WERI-Rb-1 (cell line): Measurements from ENCODE around the gene ALPI.
"Not testable (repeated sequence)": the region's sequence is repeated elsewhere in the genome, so short reads cannot be mapped to it uniquely, and the experiment has no call there.

Experiments used
- DNase-seq: peaks from one replicate; pipeline ENCODE4 v3.0.0-alpha.2; 2020
- H3K27ac ChIP-seq: fragments of 250-450 bp; sonication (Bioruptor Pico); 2 replicates; pipeline ENCODE4 v1.5.1; 2020; ENCODE audit warnings: mild to moderate bottlenecking, moderate library complexity
- H3K27me3 ChIP-seq: fragments of 250-450 bp; sonication (Bioruptor Pico); 2 replicates; pipeline ENCODE4 v1.5.1; 2021; ENCODE audit warnings: mild to moderate bottlenecking, low read depth, moderate library complexity; ENCODE audit not compliant: insufficient read depth, severe bottlenecking
- H3K36me3 ChIP-seq: fragments of 250-450 bp; sonication (Bioruptor Pico); 2 replicates; pipeline ENCODE4 v1.5.1; 2020; ENCODE audit warnings: mild to moderate bottlenecking, moderate library complexity
- H3K4me3 ChIP-seq: 2 replicates; pipeline ENCODE4 v1.5.1; 2011; ENCODE audit warnings: low read depth, mild to moderate bottlenecking, control low read depth, low read length
- H3K9me3 ChIP-seq: fragments of 250-450 bp; sonication (Bioruptor Pico); 2 replicates; pipeline ENCODE4 v1.5.1; 2021; ENCODE audit warnings: mild to moderate bottlenecking, moderate library complexity; ENCODE audit not compliant: severe bottlenecking
- TF ChIP-seq, protein P1 (sequence below): IDR thresholded peaks from 2 replicates; pipeline ENCODE4 v1.5.1; 2011; ENCODE audit warnings: low read depth, mild to moderate bottlenecking, control low read depth, inconsistent platforms, low read length

Gene ALPI

DNA sequence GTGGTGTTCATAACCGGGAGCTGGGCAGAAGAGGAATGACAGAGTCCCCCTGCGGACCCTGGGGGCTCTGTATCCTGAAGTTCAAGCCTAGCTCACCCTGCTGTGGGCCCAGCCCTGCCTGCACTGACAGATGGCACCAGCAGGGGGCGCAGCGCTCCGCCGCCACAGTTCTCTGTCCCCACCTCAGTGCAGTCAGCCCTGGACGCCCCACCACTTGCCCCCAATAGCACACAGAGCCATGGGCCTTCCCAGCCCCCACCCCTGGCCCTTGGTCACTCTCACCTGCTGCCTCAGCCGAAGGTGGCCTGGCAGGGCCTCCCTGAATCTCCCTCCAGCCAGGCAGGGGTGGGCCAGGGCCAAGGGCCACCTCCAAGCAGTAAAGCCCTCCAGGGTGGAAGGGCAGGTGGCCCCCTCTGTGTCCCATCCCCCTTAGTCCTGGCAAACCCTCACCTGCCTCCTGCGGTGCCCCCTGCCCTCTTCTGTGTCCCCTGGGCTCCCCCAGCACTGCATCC, 9.6 kb upstream of the ALPI start:
- TF ChIP-seq, protein P1, sequence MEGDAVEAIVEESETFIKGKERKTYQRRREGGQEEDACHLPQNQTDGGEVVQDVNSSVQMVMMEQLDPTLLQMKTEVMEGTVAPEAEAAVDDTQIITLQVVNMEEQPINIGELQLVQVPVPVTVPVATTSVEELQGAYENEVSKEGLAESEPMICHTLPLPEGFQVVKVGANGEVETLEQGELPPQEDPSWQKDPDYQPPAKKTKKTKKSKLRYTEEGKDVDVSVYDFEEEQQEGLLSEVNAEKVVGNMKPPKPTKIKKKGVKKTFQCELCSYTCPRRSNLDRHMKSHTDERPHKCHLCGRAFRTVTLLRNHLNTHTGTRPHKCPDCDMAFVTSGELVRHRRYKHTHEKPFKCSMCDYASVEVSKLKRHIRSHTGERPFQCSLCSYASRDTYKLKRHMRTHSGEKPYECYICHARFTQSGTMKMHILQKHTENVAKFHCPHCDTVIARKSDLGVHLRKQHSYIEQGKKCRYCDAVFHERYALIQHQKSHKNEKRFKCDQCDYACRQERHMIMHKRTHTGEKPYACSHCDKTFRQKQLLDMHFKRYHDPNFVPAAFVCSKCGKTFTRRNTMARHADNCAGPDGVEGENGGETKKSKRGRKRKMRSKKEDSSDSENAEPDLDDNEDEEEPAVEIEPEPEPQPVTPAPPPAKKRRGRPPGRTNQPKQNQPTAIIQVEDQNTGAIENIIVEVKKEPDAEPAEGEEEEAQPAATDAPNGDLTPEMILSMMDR = peak; percentile 38; the same call in 1 of the 2 replicates
- DNase-seq = not testable (repeated sequence)

DNA sequence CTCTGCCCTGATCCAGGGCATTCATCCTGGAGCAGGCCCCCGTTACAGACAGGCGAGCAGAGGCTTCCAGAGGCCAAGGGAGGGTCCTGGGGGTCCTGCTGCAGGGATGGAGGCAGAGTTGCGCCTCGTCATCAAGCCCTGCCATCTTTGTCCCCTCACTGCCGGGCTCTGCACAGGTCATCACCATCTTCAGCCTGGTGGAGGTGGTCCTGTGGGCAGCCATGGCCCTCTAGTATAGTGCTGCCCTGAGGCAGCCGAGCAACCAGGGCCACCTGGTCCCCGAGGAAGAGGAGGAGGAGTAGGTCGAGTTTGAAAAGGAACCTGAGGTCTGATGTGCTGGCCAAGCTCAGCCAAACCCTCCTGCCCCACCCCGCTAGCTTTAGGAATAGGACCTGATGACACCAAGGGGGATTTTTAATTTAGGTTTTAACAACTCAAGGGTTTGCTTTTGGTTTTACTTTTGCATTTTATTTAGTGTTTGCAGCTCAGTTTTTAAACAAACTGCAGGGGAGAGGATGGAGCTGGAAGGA, 8.8 kb upstream of the ALPI start:
- no peak for DNase-seq
- Histone ChIP-seq H3K27ac (no peak overlapping the region), H3K27me3 (no peaks in the 10 kb centered on the region), H3K4me3 (no peak overlapping the region), H3K9me3 (no peaks in the 10 kb centered on the region), H3K36me3 (no peaks in the 10 kb centered on the region)
- TF ChIP-seq, protein P1 = no peak

More for the DNA sequence above, 9.6 kb upstream of the ALPI start:
- not testable (repeated sequence) for H3K9me3 ChIP-seq, H3K27me3 ChIP-seq, H3K27ac ChIP-seq, H3K4me3 ChIP-seq, H3K36me3 ChIP-seq

DNA sequence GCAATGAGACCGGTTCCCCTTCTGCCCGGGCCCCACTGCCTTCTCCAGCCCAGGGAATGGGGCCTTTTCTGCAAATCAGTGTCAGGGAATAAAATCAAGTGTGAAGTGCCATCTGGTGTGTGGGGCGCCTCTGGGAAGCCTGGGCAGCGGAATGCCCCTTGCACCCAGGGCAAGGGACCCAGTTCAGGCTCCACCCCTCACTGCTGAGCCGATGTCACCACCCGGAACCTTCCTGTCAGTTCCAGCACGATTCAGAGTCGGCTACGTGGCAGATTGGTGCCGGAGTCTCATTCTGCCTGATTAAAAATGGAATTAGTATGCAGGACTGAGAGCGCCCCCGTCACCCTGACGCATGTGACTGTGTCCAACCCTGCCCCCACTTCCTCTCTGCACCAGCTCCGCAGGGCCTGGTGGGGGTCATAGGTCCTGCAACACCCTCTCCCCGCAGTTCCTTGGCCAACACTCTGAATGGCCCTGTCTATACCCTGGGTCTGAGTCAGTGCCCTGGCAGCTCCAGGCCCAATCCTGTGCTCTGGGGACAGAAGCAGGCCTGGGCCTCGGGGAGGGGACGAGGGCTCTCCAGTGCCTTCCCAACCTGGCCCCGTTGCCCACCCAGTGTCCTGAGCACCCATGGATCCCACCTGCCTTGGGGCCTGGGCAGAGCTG, 8.2 kb upstream of the ALPI start:
- Histone ChIP-seq H3K36me3 (no peaks in the 10 kb centered on the region), H3K4me3 (no peak overlapping the region), H3K9me3 (no peaks in the 10 kb centered on the region), H3K27me3 (no peaks in the 10 kb centered on the region), H3K27ac (no peak overlapping the region)
- TF ChIP-seq, protein P1 = no peak
- DNase-seq = no peak

DNA sequence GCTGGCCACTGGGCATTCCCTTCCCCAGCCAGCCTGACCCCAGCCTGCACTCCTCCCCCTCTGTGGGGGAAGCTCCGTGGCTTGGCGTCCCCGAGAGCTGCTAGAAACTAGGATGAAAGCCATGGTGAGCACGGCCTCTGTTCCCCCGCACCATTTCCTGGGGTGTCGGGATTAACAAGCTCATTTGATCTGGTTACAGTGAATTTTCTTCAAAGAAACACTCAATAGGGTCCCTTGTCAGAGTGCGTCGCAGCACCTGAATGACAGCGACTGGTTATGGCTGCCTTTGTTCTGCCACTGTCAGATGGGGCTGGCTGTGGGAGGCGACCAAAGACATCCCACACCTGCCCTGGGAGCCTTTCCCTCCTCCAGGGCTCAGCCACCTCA, 7.7 kb upstream of the ALPI start:
- no peak for DNase-seq
- H3K27me3 ChIP-seq = no peaks in the 10 kb centered on the region
- TF ChIP-seq, protein P1 = no peak
- no peak overlapping the region for H3K27ac ChIP-seq
- H3K36me3 ChIP-seq = no peaks in the 10 kb centered on the region
- H3K9me3 ChIP-seq = no peaks in the 10 kb centered on the region
- no peak overlapping the region for H3K4me3 ChIP-seq

DNA sequence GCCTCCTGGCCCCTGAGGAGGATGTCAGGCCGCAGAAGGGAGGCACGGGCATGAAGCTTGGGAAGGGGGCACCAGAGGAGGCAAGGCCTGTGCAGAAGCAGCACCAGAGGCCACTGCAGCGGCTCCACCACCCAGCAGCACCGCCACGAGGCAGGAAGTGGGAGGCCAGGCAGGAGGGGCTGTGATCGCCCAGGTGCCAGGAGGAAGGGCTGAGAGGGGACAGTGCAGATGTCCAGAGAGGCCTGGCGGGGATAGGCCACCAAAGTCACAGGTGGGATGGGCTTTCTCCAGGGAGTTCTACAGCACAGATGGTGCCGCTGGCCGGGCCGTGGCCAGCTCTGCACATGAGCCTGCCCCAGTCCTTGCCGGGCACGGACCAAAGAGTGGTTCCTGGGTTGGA, 6.0 kb upstream of the ALPI start:
- peak; percentile 78 for DNase-seq
- Histone ChIP-seq H3K27ac (no peak overlapping the region), H3K4me3 (no peak overlapping the region), H3K9me3 (no peaks in the 10 kb centered on the region), H3K27me3 (no peaks in the 10 kb centered on the region), H3K36me3 (no peaks in the 10 kb centered on the region)
- TF ChIP-seq, protein P1 = peak; percentile 44

DNA sequence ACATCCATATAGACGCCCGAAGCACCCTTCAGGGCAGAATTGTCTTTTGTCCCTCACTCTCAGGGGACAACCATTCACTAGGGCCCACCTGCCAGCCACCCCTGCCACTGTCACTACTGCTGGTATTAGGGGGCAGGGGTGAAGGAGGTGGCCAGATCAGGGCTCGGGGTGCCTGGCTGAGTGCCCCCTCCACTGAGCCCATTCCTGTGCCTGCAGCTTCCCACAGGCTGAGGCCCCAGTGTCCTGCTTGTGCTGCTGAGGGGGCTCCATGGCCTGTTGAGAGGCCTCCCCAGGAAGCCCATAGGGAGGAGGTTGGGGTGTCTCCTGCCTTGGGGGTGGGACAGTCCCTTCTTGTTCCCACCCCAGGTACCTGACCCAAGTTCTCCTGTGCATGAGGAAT, 4.3 kb upstream of the ALPI start:
- not testable (repeated sequence) for DNase-seq, H3K4me3 ChIP-seq, H3K27ac ChIP-seq, H3K36me3 ChIP-seq, H3K9me3 ChIP-seq, H3K27me3 ChIP-seq
